ENCODE measurements around the gene APBA2.

The APBA2 gene

DNA sequence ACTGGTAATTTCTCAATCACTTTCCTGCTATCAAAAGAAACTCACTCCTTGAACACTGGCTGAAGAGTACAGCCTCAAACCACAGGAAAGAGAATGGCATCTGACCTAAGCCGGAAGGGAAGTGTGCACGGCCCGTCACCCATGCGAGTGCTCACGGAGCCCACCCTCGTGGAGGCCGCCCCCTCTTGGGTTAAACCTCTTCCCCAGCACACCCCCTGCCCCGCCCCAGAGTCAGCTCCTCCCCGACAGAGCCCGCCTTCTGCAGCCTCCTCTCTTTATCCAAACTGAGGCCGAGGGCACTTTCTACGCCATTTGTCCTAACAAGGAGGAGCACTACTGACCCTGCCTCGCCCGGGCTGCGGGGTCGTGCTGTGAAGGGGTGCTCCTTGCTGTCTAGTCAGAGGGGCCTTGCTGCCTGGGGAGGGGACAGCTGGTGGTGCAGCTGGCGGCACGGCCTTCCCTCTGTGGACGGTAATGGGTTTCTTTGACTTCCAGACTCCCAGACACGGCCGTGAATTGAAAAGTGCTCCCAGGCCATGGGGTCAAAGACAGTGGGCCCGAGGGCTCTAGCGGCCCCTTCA, 246.2 kb downstream of the APBA2 start:
- no peaks in the 10 kb centered on the region for H3K36me3 ChIP-seq (ENCODE audit: control insufficient read depth in 2 of 2, insufficient read depth in 1 of 2, low read length in 2 of 2)
- TF ChIP-seq ZBTB17 (tag by site-specific recombination; IDR thresholded peaks at IDR 0.05) (no peak), ZNF114 (tag by site-specific recombination; IDR thresholded peaks at IDR 0.05) (no peak), ZNF501 (tag by site-specific recombination; IDR thresholded peaks at IDR 0.05) (no peak), ZNF677 (tag by site-specific recombination; IDR thresholded peaks at IDR 0.05) (no peak)
- H3K9me3 ChIP-seq (ENCODE audit: control insufficient read depth, insufficient read depth, low read depth, low read length) = no peaks in the 10 kb centered on the region
- ChIA-PET CTCF (interaction anchor here (3.3 kb wide), 1 partner anchor 8 kb away, joined by 15 read pairs; no protein-coding TSS in a partner anchor), POLR2A (no interaction called here)
- no peaks in the 10 kb centered on the region for H3K4me1 ChIP-seq (ENCODE audit: control insufficient read depth, insufficient read depth, low read length)
- H3K27ac ChIP-seq (ENCODE audit: extremely low read depth, low read depth, low read length) = no peak overlapping the region
- H3K4me3 ChIP-seq (ENCODE audit: low read depth, low read length) = no peak overlapping the region

DNA sequence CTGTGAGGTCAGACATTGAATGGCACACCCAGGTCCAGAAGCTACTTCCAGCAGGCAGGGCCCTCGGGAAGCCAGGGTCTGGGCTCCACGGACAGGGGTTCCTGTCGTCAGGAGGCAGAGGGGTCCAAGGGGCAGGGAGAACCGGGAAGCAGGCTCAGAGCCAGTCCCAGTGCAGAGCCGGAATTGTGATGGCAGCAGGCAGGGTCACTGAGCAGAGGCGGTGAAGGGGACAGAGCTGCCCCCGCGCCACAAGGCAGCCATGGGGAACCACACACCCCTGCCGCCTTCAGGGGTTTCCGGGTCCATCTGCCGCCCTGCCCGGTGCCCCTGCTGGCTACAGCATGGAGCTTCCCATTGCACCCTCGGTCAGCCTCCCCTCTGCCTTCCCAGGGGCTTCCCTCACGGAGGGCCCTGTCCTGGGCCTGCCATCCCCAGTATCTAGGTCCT, 247.0 kb downstream of the APBA2 start:
- H3K4me1 ChIP-seq (ENCODE audit: control insufficient read depth, insufficient read depth, low read length) = no peaks in the 10 kb centered on the region
- H3K36me3 ChIP-seq (ENCODE audit: control insufficient read depth in 2 of 2, insufficient read depth in 1 of 2, low read length in 2 of 2) = no peaks in the 10 kb centered on the region
- no peak overlapping the region for H3K4me3 ChIP-seq (ENCODE audit: low read depth, low read length)
- no peaks in the 10 kb centered on the region for H3K9me3 ChIP-seq (ENCODE audit: control insufficient read depth, insufficient read depth, low read depth, low read length)
- TF ChIP-seq, protein P1, sequence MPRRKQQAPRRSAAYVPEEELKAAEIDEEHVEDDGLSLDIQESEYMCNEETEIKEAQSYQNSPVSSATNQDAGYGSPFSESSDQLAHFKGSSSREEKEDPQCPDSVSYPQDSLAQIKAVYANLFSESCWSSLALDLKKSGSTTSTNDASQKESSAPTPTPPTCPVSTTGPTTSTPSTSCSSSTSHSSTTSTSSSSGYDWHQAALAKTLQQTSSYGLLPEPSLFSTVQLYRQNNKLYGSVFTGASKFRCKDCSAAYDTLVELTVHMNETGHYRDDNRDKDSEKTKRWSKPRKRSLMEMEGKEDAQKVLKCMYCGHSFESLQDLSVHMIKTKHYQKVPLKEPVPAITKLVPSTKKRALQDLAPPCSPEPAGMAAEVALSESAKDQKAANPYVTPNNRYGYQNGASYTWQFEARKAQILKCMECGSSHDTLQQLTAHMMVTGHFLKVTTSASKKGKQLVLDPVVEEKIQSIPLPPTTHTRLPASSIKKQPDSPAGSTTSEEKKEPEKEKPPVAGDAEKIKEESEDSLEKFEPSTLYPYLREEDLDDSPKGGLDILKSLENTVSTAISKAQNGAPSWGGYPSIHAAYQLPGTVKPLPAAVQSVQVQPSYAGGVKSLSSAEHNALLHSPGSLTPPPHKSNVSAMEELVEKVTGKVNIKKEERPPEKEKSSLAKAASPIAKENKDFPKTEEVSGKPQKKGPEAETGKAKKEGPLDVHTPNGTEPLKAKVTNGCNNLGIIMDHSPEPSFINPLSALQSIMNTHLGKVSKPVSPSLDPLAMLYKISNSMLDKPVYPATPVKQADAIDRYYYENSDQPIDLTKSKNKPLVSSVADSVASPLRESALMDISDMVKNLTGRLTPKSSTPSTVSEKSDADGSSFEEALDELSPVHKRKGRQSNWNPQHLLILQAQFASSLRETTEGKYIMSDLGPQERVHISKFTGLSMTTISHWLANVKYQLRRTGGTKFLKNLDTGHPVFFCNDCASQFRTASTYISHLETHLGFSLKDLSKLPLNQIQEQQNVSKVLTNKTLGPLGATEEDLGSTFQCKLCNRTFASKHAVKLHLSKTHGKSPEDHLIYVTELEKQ (tag by site-specific recombination; IDR thresholded peaks at IDR 0.05; ENCODE audit: borderline replicate concordance) = no peak
- TF ChIP-seq ZNF660 (tag by site-specific recombination; IDR thresholded peaks at IDR 0.05) (no peak), TRIM28 (IDR thresholded peaks at IDR 0.05; ENCODE audit: borderline replicate concordance, low read length) (no peak), ZNF585B (tag by site-specific recombination; IDR thresholded peaks at IDR 0.05) (no peak)
- TF ChIP-seq, protein P2, sequence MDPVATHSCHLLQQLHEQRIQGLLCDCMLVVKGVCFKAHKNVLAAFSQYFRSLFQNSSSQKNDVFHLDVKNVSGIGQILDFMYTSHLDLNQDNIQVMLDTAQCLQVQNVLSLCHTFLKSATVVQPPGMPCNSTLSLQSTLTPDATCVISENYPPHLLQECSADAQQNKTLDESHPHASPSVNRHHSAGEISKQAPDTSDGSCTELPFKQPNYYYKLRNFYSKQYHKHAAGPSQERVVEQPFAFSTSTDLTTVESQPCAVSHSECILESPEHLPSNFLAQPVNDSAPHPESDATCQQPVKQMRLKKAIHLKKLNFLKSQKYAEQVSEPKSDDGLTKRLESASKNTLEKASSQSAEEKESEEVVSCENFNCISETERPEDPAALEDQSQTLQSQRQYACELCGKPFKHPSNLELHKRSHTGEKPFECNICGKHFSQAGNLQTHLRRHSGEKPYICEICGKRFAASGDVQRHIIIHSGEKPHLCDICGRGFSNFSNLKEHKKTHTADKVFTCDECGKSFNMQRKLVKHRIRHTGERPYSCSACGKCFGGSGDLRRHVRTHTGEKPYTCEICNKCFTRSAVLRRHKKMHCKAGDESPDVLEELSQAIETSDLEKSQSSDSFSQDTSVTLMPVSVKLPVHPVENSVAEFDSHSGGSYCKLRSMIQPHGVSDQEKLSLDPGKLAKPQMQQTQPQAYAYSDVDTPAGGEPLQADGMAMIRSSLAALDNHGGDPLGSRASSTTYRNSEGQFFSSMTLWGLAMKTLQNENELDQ (tag by site-specific recombination; IDR thresholded peaks at IDR 0.05; ENCODE audit: low read depth) = no peak
- no peak overlapping the region for H3K27ac ChIP-seq (ENCODE audit: extremely low read depth, low read depth, low read length)
- ChIA-PET CTCF (interaction anchor here (0.7 kb wide), 1 partner anchor 36 kb away, joined by 3 read pairs; no protein-coding TSS in a partner anchor), POLR2A (no interaction called here)

DNA sequence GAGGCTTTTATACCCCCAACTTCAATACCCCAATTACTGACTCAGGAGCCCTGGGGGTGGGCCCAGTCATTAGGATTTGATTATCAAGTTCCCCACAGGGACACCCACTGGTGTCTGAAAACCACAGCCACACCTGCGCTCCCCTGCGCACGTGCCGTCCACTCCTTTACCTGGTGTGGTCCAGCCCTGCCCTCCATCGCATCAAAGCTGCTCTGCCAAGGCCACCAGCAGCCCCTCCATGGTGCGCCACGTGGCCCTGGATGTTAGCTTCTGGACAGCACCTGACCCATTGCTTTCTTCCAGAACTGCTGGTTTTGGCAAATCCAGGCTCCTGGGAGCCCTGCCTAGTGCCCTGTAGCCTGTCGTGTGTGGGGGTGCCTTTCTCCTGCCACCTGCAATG, 247.5 kb downstream of the APBA2 start:
- Histone ChIP-seq H3K4me3 (ENCODE audit: low read depth, low read length) (no peak overlapping the region), H3K27ac (ENCODE audit: extremely low read depth, low read depth, low read length) (no peak overlapping the region), H3K9me3 (ENCODE audit: control insufficient read depth, insufficient read depth, low read depth, low read length) (no peaks in the 10 kb centered on the region), H3K4me1 (ENCODE audit: control insufficient read depth, insufficient read depth, low read length) (no peaks in the 10 kb centered on the region), H3K36me3 (ENCODE audit: control insufficient read depth in 2 of 2, insufficient read depth in 1 of 2, low read length in 2 of 2) (no peaks in the 10 kb centered on the region)
- ChIA-PET CTCF (interaction anchor here (0.7 kb wide), 1 partner anchor 36 kb away, joined by 3 read pairs; no protein-coding TSS in a partner anchor), POLR2A (interaction anchor here (0.6 kb wide), 1 partner anchor 12 kb away, joined by 5 read pairs; no protein-coding TSS in a partner anchor)
- TF ChIP-seq IKZF3 (tag by site-specific recombination; IDR thresholded peaks at IDR 0.05) (no peak), KLF8 (tag by site-specific recombination; IDR thresholded peaks at IDR 0.05) (no peak), ZNF404 (tag by site-specific recombination; IDR thresholded peaks at IDR 0.05) (no peak), MYNN (tag by site-specific recombination; IDR thresholded peaks at IDR 0.05; ENCODE audit: borderline replicate concordance) (no peak), ZNF133 (tag by site-specific recombination; IDR thresholded peaks at IDR 0.05) (no peak), GLI4 (tag by site-specific recombination; IDR thresholded peaks at IDR 0.05) (no peak), ZNF521 (tag by site-specific recombination; IDR thresholded peaks at IDR 0.05) (no peak), ZNF549 (tag by site-specific recombination; IDR thresholded peaks at IDR 0.05) (no peak), ZNF670 (tag by site-specific recombination; IDR thresholded peaks at IDR 0.05; ENCODE audit: low read depth) (no peak)
- TF ChIP-seq, protein P3, sequence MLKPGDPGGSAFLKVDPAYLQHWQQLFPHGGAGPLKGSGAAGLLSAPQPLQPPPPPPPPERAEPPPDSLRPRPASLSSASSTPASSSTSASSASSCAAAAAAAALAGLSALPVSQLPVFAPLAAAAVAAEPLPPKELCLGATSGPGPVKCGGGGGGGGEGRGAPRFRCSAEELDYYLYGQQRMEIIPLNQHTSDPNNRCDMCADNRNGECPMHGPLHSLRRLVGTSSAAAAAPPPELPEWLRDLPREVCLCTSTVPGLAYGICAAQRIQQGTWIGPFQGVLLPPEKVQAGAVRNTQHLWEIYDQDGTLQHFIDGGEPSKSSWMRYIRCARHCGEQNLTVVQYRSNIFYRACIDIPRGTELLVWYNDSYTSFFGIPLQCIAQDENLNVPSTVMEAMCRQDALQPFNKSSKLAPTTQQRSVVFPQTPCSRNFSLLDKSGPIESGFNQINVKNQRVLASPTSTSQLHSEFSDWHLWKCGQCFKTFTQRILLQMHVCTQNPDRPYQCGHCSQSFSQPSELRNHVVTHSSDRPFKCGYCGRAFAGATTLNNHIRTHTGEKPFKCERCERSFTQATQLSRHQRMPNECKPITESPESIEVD (tag by site-specific recombination; IDR thresholded peaks at IDR 0.05) = no peak
- TF ChIP-seq, protein P4, sequence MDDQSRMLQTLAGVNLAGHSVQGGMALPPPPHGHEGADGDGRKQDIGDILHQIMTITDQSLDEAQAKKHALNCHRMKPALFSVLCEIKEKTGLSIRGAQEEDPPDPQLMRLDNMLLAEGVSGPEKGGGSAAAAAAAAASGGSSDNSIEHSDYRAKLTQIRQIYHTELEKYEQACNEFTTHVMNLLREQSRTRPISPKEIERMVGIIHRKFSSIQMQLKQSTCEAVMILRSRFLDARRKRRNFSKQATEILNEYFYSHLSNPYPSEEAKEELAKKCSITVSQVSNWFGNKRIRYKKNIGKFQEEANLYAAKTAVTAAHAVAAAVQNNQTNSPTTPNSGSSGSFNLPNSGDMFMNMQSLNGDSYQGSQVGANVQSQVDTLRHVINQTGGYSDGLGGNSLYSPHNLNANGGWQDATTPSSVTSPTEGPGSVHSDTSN (CRISPR knock-in tag; IDR thresholded peaks at IDR 0.05) = no peak
- TF ChIP-seq, protein P5, sequence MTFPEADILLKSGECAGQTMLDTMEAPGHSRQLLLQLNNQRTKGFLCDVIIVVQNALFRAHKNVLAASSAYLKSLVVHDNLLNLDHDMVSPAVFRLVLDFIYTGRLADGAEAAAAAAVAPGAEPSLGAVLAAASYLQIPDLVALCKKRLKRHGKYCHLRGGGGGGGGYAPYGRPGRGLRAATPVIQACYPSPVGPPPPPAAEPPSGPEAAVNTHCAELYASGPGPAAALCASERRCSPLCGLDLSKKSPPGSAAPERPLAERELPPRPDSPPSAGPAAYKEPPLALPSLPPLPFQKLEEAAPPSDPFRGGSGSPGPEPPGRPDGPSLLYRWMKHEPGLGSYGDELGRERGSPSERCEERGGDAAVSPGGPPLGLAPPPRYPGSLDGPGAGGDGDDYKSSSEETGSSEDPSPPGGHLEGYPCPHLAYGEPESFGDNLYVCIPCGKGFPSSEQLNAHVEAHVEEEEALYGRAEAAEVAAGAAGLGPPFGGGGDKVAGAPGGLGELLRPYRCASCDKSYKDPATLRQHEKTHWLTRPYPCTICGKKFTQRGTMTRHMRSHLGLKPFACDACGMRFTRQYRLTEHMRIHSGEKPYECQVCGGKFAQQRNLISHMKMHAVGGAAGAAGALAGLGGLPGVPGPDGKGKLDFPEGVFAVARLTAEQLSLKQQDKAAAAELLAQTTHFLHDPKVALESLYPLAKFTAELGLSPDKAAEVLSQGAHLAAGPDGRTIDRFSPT (tag by site-specific recombination; IDR thresholded peaks at IDR 0.05) = no peak
